HUES6 (cell line): ENCODE measurements around the gene TRERF1.
A peak's percentile ranks its signal among the peaks of the same experiment; 100 is the strongest.
"Not testable (repeated sequence)": the region's sequence is repeated elsewhere in the genome, so short reads cannot be mapped to it uniquely, and the experiment has no call there.

Experiments
- H3K27ac ChIP-seq: 2 replicates; pipeline ENCODE4 v1.7.0; 2013; ENCODE audit warnings: low read depth, mild to moderate bottlenecking, low read length, inconsistent platforms
- H3K27me3 ChIP-seq: 2 replicates; pipeline ENCODE4 v1.6.1; 2013; ENCODE audit warnings: low read length; ENCODE audit not compliant: control insufficient read depth, insufficient read depth
- H3K36me3 ChIP-seq: 2 replicates; pipeline ENCODE4 v1.6.1; 2013; ENCODE audit warnings: low read length; ENCODE audit not compliant: control insufficient read depth, insufficient read depth
- H3K4me1 ChIP-seq: 2 replicates; pipeline ENCODE4 v1.6.1; 2013; ENCODE audit warnings: low read length; ENCODE audit not compliant: control insufficient read depth, insufficient read depth
- H3K4me3 ChIP-seq: 2 replicates; pipeline ENCODE4 v1.5.1; 2013; ENCODE audit warnings: low read depth, low read length
- H3K9ac ChIP-seq: one replicate; pipeline ENCODE4 v1.6.1; 2013; ENCODE audit warnings: mild to moderate bottlenecking, low read length
- H3K9me3 ChIP-seq: 2 replicates; pipeline ENCODE4 v1.6.1; 2013; ENCODE audit warnings: low read depth, low read length; ENCODE audit not compliant: control insufficient read depth, insufficient read depth

Gene TRERF1

GRCh38 chr6:42448927-42449659, 2.6 kb downstream of the TRERF1 start:
- H3K9ac ChIP-seq, result no peak overlapping the region

GRCh38 chr6:42448391-42448790, 3.3 kb downstream of the TRERF1 start:
- H3K27ac ChIP-seq, result no peak overlapping the region
- no peak overlapping the region for H3K4me3 ChIP-seq
- no peaks in the 10 kb centered on the region for H3K27me3 ChIP-seq
- no peaks in the 10 kb centered on the region for H3K36me3 ChIP-seq
- H3K9me3 ChIP-seq, result no peaks in the 10 kb centered on the region
- no peak overlapping the region for H3K9ac ChIP-seq
- peaks cover 34% of the 10 kb centered on the region for H3K4me1 ChIP-seq

More at GRCh38 chr6:42448927-42449659, 2.6 kb downstream of the TRERF1 start:
- H3K4me3 ChIP-seq, result no peak overlapping the region
- no peaks in the 10 kb centered on the region for H3K9me3 ChIP-seq
- H3K27me3 ChIP-seq, result no peaks in the 10 kb centered on the region
- H3K36me3 ChIP-seq, result no peaks in the 10 kb centered on the region
- H3K4me1 ChIP-seq, result peaks cover 27% of the 10 kb centered on the region
- no peak overlapping the region for H3K27ac ChIP-seq

DNA sequence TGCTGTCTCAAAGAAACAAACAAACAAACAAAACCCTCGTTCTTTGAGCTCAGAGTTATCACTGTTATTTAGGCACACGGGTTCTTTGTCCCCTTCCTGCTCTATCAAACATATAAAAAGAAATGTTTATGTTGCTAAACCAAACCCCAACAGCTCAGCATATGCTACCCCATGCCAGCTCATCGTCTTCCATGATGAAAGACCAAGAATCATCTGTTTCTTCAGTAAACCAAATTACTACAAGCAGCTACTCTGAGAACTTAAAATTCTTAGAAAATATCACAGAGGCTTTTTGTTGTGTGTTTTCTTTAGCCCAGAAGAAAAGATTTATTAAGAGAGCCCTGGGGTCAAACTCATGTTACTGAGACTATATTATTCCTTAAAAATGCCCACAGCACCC, 4.7 kb downstream of the TRERF1 start:
- Histone ChIP-seq H3K9me3 (no peaks in the 10 kb centered on the region), H3K27ac (no peak overlapping the region), H3K27me3 (no peaks in the 10 kb centered on the region), H3K4me1 (peaks cover 47% of the 10 kb centered on the region), H3K36me3 (no peaks in the 10 kb centered on the region), H3K9ac (no peak overlapping the region), H3K4me3 (no peak overlapping the region)

DNA sequence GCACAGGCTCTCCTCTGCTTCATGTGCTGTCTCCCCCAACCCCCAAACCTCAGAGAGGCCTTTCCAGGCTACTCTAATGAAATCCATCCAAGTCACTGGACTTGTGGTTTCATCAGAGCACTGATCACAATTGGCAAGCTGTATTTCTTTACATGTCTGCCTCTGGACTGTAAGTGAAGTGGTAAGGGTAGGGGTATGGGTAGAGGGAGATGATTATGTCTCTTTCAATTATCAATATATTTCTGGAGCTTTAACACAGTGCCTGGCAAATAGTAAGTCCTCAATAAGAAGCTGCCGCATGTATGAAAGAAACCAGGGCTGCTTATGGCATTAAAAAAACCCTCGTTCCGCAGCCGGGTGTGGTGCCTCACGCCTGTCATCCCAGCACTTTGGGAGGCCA, 5.4 kb downstream of the TRERF1 start:
- peaks cover 54% of the 10 kb centered on the region for H3K4me1 ChIP-seq
- H3K9ac ChIP-seq, result no peak overlapping the region
- H3K9me3 ChIP-seq, result no peaks in the 10 kb centered on the region
- no peaks in the 10 kb centered on the region for H3K27me3 ChIP-seq
- no peak overlapping the region for H3K27ac ChIP-seq
- no peaks in the 10 kb centered on the region for H3K36me3 ChIP-seq
- no peak overlapping the region for H3K4me3 ChIP-seq

DNA sequence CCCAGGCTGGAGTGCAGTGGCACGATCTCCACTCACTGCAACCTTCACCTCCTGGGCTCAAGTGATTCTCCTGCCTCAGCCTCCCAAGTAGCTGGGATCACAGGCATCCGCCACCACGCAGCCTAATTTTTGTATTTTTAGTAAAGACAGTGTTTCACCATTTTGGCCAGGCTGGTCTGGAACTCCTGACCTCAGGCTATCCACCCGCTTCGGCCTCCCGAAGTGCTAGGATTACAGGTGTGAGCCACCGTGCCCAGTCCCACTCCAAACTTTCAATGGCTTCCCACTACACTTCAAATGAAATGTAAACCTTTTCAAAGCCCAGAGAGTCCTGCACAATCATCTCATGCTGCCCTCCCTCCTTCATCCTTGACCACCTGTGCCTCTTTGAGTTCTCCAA, 5.8 kb downstream of the TRERF1 start:
- H3K9me3 ChIP-seq, H3K4me3 ChIP-seq, H3K36me3 ChIP-seq, H3K27me3 ChIP-seq, H3K9ac ChIP-seq, H3K27ac ChIP-seq: not testable (repeated sequence)
- peaks cover 58% of the 10 kb centered on the region for H3K4me1 ChIP-seq

DNA sequence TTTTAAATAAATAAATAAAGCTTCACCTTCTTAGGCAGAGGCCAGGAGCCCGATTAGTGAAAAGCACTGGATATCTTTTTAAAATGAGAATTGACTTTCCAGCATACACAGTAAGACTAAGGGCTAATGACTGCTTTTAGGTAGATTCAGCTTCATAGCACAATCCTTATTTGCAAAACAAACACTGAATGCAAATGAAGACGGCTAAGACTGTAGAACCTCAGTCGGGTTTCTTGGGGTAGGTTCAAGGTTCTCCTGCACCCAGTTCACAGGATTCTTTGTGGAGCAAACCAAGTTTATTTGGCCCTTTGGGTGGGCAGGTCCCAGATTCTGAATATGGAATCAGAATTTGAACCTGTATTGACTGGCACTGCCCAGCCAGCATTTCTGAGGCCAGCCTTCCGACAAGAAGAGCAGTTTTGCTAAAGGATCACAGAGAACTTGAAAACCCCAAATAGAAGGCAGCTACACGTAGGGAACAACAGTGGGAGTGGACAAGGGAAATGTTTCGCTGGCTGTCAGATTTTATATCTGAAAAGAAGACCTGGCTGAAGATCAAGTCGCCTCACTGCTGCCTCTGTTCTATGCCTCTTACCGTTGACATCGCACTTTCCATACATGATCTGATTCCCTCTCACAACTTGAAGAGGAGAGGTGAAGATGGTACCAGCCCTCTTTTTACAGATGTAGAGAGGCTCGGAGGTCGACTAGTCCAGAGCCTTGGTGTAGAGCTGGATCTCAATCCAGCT, 8.2 kb downstream of the TRERF1 start:
- no peak overlapping the region for H3K9ac ChIP-seq
- H3K4me3 ChIP-seq, result peak overlapping the region; percentile 2; the same call in 1 of the 2 replicates
- H3K36me3 ChIP-seq, result no peaks in the 10 kb centered on the region
- peaks cover 64% of the 10 kb centered on the region for H3K4me1 ChIP-seq
- H3K9me3 ChIP-seq, result no peaks in the 10 kb centered on the region
- no peaks in the 10 kb centered on the region for H3K27me3 ChIP-seq
- no peak overlapping the region for H3K27ac ChIP-seq

DNA sequence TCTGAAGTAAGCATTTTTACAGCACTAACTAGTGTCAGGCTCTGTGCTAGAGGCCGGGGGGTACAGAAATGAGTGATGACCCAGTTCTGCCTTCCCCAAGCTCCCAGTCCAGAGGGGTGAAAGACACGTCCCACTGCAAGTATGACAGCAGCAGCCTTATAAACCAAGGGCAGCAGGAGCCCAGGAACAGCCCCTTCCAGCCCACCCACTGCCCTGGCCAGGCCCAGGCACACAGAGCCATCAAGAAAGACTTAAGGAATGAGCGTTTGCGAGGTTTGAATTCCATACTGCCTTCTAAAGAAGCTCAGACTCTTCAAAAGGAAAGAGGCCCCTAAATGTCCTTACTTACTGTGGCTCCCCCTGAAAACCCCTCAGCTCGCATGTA, 10.0 kb downstream of the TRERF1 start:
- no peaks in the 10 kb centered on the region for H3K36me3 ChIP-seq
- peaks cover 61% of the 10 kb centered on the region for H3K4me1 ChIP-seq
- H3K27me3 ChIP-seq, result no peaks in the 10 kb centered on the region
- H3K27ac ChIP-seq, result peak overlapping the region; percentile 30
- peak overlapping the region; percentile 17 for H3K9ac ChIP-seq
- no peaks in the 10 kb centered on the region for H3K9me3 ChIP-seq
- peak overlapping the region; percentile 41; the same call in 1 of the 2 replicates for H3K4me3 ChIP-seq

DNA sequence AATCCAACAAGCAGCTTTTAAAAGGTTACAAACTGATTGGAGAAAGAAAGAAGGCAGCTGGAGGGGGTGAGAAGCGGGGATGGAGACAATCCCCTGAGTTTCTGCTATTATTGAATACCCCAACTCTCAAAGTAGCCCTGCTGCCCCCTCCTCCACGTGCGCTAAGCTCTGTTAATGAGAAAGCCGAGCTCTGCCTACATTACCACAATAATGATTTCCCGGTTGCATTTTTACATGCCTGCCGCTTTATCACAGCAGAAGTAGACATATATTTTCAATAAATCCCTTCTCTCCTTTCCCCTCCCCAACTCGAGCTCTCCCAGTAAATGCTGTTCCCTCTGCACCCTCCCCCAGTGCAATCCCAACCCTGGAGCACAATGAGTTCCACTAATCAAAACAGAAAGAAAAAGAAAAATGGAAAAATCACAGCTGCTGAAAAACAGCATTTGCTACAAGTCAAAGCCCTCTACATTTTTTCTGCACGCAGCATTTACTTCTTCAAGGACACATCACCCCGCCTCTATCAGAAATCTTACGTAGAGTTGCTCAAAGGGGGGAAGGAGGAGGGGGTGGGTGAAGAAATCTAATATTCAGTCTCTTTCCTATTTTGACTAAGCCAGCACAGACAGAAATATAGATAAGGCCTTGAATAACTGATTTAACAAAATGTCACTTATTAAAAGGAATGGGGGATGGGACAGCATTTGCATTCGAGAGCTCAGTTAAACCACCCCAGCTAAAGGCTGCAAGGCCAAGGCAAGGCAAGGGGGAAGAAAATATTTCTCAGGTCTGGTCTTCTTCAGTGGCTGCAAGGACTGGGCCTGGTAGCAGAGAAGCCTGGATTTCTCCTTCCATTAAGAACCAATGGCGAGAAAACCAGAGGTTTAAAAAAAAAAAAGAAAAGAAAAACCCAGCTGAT, 10.7 kb downstream of the TRERF1 start:
- Histone ChIP-seq H3K9ac (no peak overlapping the region), H3K9me3 (no peaks in the 10 kb centered on the region), H3K4me1 (peaks cover 61% of the 10 kb centered on the region), H3K36me3 (no peaks in the 10 kb centered on the region), H3K27me3 (no peaks in the 10 kb centered on the region), H3K27ac (peak overlapping the region; percentile 30), H3K4me3 (peak overlapping the region; percentile 41)

DNA sequence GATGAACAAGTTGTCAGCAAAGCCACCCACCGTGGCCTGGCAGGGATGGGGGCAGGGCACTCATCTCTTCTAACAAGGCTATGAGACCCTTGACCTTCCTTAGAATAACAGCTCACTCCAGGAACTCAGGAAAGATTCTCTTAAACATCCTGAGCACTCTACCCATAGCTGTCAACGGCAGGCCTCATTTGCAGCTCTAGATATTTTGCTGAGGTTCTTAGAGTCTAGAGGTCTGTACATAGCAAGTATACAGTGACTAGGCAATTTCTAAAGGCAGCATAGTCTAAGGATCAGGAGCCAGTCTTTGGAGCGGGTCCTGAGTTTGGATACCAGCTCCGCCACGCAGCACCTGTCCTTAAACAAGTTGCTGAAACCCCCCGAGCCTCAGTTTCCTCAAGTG, 11.7 kb downstream of the TRERF1 start:
- Histone ChIP-seq H3K27ac (no peak overlapping the region), H3K27me3 (no peaks in the 10 kb centered on the region), H3K9ac (no peak overlapping the region), H3K4me3 (no peak overlapping the region), H3K36me3 (no peaks in the 10 kb centered on the region), H3K4me1 (peaks cover 61% of the 10 kb centered on the region), H3K9me3 (no peaks in the 10 kb centered on the region; the same call in 1 of the 2 replicates)

- peaks cover 33% of the 10 kb centered on the region for H3K4me1 ChIP-seq
- H3K27me3 ChIP-seq, result no peaks in the 10 kb centered on the region
- H3K27ac ChIP-seq, result no peak overlapping the region
- no peak overlapping the region for H3K4me3 ChIP-seq
- H3K9me3 ChIP-seq, result peaks cover 15% of the 10 kb centered on the region
- no peak overlapping the region for H3K9ac ChIP-seq
- H3K36me3 ChIP-seq, result no peaks in the 10 kb centered on the region
Measured at GRCh38 chr6:42436825-42437224, 14.9 kb downstream of the TRERF1 start.
